Uterus (tissue), 2 donors: ENCODE measurements around the gene MTIF3.

ENCODE experiments used
- POLR2A ChIP-seq, 2 donors: fragments of 450-650 bp; IDR thresholded peaks; one replicate each; pipeline ENCODE4 v1.6.1; 2016; ENCODE audit warnings: antibody characterized with exemption in 2 of 2, mild to moderate bottlenecking in 1 of 2, moderate library complexity in 1 of 2
- TF ChIP-seq, protein P1 (sequence below), 4 experiments: fragments of 200-600 bp in 2 of 4; fragments of 450-650 bp in 2 of 4; sonication (generic) in 2 of 4; IDR thresholded peaks; one replicate each; pipeline ENCODE4 v1.5.1; 2016 to 2019; ENCODE audit warnings: antibody characterized with exemption in 4 of 4, mild to moderate bottlenecking in 2 of 4, moderate library complexity in 1 of 4

DNA sequence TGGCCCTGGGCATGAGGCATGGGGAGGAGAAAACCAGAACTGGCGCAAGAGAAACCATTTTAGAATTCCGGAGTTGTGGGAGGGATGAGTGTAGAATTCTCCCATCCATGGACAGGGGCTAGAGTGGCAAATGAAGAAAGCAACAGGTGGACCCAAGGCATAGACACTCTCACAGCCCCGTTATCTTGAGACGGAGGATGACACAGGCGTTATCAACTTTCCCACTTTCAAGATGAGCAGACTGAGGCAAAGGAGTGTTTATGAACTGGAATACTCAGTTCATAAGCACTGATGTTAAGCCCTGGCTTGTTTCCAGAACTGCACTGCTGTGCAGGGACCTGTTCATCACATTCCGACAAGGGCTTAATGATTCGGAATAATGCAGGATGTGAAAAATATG lies 27.0 kb downstream of the MTIF3 start:
- TF ChIP-seq POLR2A (IDR thresholded peaks at IDR 0.05) = no peak
- TF ChIP-seq, protein P1, sequence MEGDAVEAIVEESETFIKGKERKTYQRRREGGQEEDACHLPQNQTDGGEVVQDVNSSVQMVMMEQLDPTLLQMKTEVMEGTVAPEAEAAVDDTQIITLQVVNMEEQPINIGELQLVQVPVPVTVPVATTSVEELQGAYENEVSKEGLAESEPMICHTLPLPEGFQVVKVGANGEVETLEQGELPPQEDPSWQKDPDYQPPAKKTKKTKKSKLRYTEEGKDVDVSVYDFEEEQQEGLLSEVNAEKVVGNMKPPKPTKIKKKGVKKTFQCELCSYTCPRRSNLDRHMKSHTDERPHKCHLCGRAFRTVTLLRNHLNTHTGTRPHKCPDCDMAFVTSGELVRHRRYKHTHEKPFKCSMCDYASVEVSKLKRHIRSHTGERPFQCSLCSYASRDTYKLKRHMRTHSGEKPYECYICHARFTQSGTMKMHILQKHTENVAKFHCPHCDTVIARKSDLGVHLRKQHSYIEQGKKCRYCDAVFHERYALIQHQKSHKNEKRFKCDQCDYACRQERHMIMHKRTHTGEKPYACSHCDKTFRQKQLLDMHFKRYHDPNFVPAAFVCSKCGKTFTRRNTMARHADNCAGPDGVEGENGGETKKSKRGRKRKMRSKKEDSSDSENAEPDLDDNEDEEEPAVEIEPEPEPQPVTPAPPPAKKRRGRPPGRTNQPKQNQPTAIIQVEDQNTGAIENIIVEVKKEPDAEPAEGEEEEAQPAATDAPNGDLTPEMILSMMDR (IDR thresholded peaks at IDR 0.05) = no peak
